HG03521 (cell line): Measurements from ENCODE around the gene FMO5.
A peak's percentile ranks its signal among the peaks of the same experiment; 100 is the strongest.
"Not testable (repeated sequence)": the region's sequence is repeated elsewhere in the genome, so short reads cannot be mapped to it uniquely, and the experiment has no call there.

Experiments
- ATAC-seq: cut with Tn5 transposase; IDR thresholded peaks from one replicate; pipeline ENCODE4 v1.9.1; 2021; ENCODE audit warnings: mild to moderate bottlenecking, moderate library complexity; ENCODE audit not compliant: unreplicated experiment

Gene FMO5

GRCh38 chr1:147225193-147225730 lies at the start of gene FMO5:
TSS of gene FMO5 (minus strand) at chr1:147225339. CDS start at chr1:147225029, 310 bp downstream.
- ATAC-seq = peak; percentile 85

- ATAC-seq = no peak
Measured at GRCh38 chr1:147273409-147274336, 48.5 kb upstream of the FMO5 start.

GRCh38 chr1:147272042-147272441 lies 46.9 kb upstream of the FMO5 start:
- no peak for ATAC-seq

GRCh38 chr1:147270721-147271120 lies 45.6 kb upstream of the FMO5 start:
- no peak for ATAC-seq

GRCh38 chr1:147267711-147268110 lies 42.6 kb upstream of the FMO5 start:
- ATAC-seq = no peak

- no peak for ATAC-seq
Measured at GRCh38 chr1:147266381-147266780, 41.2 kb upstream of the FMO5 start.

GRCh38 chr1:147264158-147264768 lies 39.1 kb upstream of the FMO5 start:
- ATAC-seq = no peak

GRCh38 chr1:147260956-147261355 lies 35.8 kb upstream of the FMO5 start:
- no peak for ATAC-seq

GRCh38 chr1:147252540-147252939 lies 27.4 kb upstream of the FMO5 start:
- no peak for ATAC-seq

- ATAC-seq = no peak
Measured at GRCh38 chr1:147247656-147248238, 22.6 kb upstream of the FMO5 start.

GRCh38 chr1:147246910-147247655 lies 21.9 kb upstream of the FMO5 start:
- ATAC-seq = no peak

- no peak for ATAC-seq
Measured at GRCh38 chr1:147246044-147246690, 21.0 kb upstream of the FMO5 start.

GRCh38 chr1:147245586-147246021 lies 20.5 kb upstream of the FMO5 start:
- no peak for ATAC-seq

GRCh38 chr1:147245129-147245528 lies 20.0 kb upstream of the FMO5 start:
- no peak for ATAC-seq

- no peak for ATAC-seq
Measured at GRCh38 chr1:147243841-147244240, 18.7 kb upstream of the FMO5 start.

GRCh38 chr1:147243228-147243685 lies 18.1 kb upstream of the FMO5 start:
- ATAC-seq = peak; percentile 10

GRCh38 chr1:147242449-147243227 lies 17.5 kb upstream of the FMO5 start, which contains the start of gene CHD1L:
TSS of gene CHD1L (plus strand) at chr1:147242684. CDS start at chr1:147242704, 20 bp downstream.
- peak; percentile 85 for ATAC-seq

GRCh38 chr1:147241934-147242448 lies 16.9 kb upstream of the FMO5 start:
- ATAC-seq = no peak

- not testable (repeated sequence) for ATAC-seq
Measured at GRCh38 chr1:147240131-147240721, 15.1 kb upstream of the FMO5 start.
